Measurements from ENCODE around the gene MT1B.

MT1B gene

DNA sequence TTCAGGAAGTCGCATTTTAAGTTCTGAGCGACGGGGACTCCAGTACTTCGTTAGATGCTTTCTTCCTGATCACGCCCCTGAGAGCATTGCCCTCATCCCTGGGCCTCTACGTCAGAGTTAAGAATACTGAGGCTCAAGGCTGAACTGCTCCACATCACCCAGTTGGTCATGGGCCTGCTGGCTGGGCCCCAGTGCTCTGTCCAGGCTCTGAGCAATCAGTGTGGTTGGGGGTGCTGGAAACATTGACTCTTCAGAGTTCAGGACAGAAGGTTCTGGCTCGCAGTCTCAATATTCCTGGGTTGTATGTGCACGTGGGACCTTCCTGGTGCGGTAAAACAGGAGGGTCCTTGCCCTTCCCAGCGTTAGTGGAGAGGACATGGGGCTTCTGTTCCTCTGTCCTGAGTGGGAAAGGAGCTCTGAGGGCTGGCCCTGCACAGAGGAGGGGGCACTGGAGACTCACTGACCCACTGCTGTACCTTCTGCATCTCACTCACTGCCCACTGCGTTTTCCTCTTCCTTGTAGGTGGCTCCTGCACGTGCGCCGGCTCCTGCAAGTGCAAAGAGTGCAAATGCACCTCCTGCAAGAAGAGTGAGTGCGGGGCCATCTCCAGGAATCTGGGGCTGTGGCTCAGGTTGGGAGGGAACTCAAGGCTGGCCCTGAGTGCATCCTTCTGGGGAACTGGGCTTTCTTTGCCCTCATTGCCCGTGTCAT is 25.6 kb upstream of the MT1B start:
- no peak for TF ChIP-seq SIN3A (IDR thresholded peaks at IDR 0.05; ENCODE audit: borderline replicate concordance, insufficient read depth, low read length)
- TF ChIP-seq, protein P1, sequence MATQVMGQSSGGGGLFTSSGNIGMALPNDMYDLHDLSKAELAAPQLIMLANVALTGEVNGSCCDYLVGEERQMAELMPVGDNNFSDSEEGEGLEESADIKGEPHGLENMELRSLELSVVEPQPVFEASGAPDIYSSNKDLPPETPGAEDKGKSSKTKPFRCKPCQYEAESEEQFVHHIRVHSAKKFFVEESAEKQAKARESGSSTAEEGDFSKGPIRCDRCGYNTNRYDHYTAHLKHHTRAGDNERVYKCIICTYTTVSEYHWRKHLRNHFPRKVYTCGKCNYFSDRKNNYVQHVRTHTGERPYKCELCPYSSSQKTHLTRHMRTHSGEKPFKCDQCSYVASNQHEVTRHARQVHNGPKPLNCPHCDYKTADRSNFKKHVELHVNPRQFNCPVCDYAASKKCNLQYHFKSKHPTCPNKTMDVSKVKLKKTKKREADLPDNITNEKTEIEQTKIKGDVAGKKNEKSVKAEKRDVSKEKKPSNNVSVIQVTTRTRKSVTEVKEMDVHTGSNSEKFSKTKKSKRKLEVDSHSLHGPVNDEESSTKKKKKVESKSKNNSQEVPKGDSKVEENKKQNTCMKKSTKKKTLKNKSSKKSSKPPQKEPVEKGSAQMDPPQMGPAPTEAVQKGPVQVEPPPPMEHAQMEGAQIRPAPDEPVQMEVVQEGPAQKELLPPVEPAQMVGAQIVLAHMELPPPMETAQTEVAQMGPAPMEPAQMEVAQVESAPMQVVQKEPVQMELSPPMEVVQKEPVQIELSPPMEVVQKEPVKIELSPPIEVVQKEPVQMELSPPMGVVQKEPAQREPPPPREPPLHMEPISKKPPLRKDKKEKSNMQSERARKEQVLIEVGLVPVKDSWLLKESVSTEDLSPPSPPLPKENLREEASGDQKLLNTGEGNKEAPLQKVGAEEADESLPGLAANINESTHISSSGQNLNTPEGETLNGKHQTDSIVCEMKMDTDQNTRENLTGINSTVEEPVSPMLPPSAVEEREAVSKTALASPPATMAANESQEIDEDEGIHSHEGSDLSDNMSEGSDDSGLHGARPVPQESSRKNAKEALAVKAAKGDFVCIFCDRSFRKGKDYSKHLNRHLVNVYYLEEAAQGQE (IDR thresholded peaks at IDR 0.05; ENCODE audit: insufficient read depth in 1 of 2, low read depth in 2 of 2, low read length in 2 of 2): no peak
- TF ChIP-seq FOXP2 (optimal IDR thresholded peaks at IDR 0.05; ENCODE audit: borderline replicate concordance, extremely low read depth, extremely low read length, insufficient read depth): no peak
- no peak for TF ChIP-seq TAF1 (IDR thresholded peaks at IDR 0.05; ENCODE audit: borderline replicate concordance, insufficient read depth, low read length)
- no peak for TF ChIP-seq POLR2AphosphoS5 (IDR thresholded peaks at IDR 0.05; ENCODE audit: low read depth, low read length)

DNA sequence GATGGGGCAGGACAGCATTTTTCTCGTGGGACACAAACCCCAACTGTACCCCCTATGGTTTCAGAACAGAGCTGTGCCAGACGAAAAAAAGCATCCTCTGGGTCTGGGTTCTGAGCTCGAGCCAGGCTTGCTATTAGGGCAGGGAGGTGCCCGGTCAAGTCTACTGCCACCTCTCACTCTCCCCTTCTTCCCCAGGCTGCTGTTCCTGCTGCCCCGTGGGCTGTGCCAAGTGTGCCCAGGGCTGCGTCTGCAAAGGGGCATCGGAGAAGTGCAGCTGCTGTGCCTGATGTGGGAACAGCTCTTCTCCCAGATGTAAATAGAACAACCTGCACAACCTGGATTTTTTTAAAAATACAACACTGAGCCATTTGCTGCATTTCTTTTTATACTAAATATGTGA is 25.0 kb upstream of the MT1B start:
- TF ChIP-seq FOXP2 (optimal IDR thresholded peaks at IDR 0.05; ENCODE audit: borderline replicate concordance, extremely low read depth, extremely low read length, insufficient read depth): no peak
- TF ChIP-seq, protein P1 (IDR thresholded peaks at IDR 0.05; ENCODE audit: insufficient read depth in 1 of 2, low read depth in 2 of 2, low read length in 2 of 2): no peak
- TF ChIP-seq SIN3A (IDR thresholded peaks at IDR 0.05; ENCODE audit: borderline replicate concordance, insufficient read depth, low read length): no peak
- no peak for TF ChIP-seq POLR2AphosphoS5 (IDR thresholded peaks at IDR 0.05; ENCODE audit: low read depth, low read length)
- TF ChIP-seq TAF1 (IDR thresholded peaks at IDR 0.05; ENCODE audit: borderline replicate concordance, insufficient read depth, low read length): no peak

DNA sequence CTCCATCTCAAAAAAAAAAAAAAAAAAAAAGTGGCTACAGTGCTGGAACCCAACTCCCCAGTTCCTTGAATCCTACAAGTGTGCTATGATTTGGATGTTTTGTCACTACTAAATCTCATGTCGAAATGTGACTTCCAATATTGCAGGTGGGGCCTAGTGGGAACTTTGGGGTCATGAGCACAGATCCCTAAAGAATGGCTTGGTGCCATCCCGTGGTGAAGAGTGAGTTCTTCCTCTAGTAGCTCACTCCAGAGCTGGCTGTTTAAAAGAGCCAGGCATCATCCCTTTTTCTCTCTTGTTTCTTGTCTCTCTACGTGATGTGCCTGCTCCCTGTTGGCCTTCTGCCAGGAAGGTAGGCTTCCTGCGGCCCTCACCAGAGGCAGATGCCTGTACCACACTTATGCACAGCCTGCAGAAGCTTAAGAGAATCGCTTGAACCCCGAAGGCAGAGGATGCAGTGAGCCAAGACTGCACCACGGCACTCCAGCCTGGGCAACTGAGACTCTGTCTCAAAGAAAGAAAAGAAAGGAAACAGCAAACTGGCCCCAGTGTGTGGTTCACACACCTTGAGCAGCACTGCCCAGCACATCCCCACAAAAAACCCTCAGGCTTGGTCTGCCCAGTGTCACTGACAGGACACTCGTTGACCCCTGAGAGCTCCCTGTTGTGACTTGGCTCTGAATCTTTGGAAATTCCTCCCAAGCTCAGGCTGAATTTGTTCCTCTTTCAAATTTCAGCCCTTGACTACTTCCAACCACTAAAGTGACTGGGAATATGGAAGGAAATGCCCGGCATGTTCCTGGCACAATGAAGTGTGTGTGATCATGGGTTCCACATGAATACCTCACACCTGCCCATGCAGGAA is 23.0 kb upstream of the MT1B start:
- no peak for TF ChIP-seq POLR2AphosphoS5 (IDR thresholded peaks at IDR 0.05; ENCODE audit: low read depth, low read length)
- TF ChIP-seq, protein P1 (IDR thresholded peaks at IDR 0.05; ENCODE audit: insufficient read depth in 1 of 2, low read depth in 2 of 2, low read length in 2 of 2): no peak
- TF ChIP-seq FOXP2 (optimal IDR thresholded peaks at IDR 0.05; ENCODE audit: borderline replicate concordance, extremely low read depth, extremely low read length, insufficient read depth): no peak
- no peak for TF ChIP-seq TAF1 (IDR thresholded peaks at IDR 0.05; ENCODE audit: borderline replicate concordance, insufficient read depth, low read length)
- TF ChIP-seq SIN3A (IDR thresholded peaks at IDR 0.05; ENCODE audit: borderline replicate concordance, insufficient read depth, low read length): no peak

DNA sequence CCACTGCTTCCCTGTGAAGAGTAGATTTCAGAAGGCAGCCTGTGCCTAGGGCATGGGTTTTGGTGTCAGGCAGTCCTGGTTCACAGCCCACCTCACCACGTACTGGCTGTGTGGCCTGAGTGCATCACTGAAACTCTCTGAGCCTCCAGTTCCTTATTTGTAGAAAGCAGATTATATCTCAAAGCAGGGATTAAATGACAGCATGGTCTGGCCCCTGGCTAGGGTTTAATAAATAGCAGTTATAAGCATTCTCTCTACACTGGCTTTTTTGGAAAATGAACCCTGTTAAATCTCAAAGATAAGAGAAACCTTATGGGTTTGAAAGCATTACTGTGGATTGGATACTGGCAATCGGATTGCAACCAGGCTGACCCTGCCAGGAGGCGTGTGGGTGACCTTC is 22.2 kb upstream of the MT1B start:
- TF ChIP-seq, protein P1 (IDR thresholded peaks at IDR 0.05; ENCODE audit: insufficient read depth in 1 of 2, low read depth in 2 of 2, low read length in 2 of 2): no peak
- no peak for TF ChIP-seq FOXP2 (optimal IDR thresholded peaks at IDR 0.05; ENCODE audit: borderline replicate concordance, extremely low read depth, extremely low read length, insufficient read depth)
